RWPE2 (cell line): Measurements from ENCODE around the gene PTX4.

Source experiments
- ATAC-seq: fragments of 200-7000 bp; cut with Tn5 transposase; 3 replicates; pipeline ENCODE4 v1.9.1; 2021; ENCODE audit warnings: low read depth
- DNase-seq: peaks from one replicate; pipeline ENCODE4 v3.0.0-alpha.2; 2020; ENCODE audit warnings: low spot score
- H3K27ac ChIP-seq: fragments of 450-650 bp; 2 replicates; pipeline ENCODE4 v1.5.1; 2017; ENCODE audit warnings: mild to moderate bottlenecking; ENCODE audit not compliant: poor library complexity, severe bottlenecking
- H3K27me3 ChIP-seq: fragments of 250-450 bp; sonication (Bioruptor Pico); 2 replicates; pipeline ENCODE4 v1.5.1; 2021; ENCODE audit warnings: mild to moderate bottlenecking, moderate library complexity; ENCODE audit not compliant: insufficient read depth, poor library complexity, severe bottlenecking
- H3K36me3 ChIP-seq: fragments of 250-450 bp; sonication (Bioruptor Pico); 2 replicates; pipeline ENCODE4 v1.5.1; 2020; ENCODE audit warnings: low read depth, mild to moderate bottlenecking, moderate library complexity
- H3K4me1 ChIP-seq: fragments of 250-450 bp; sonication (Bioruptor Pico); 2 replicates; pipeline ENCODE4 v1.5.1; 2021; ENCODE audit warnings: mild to moderate bottlenecking, moderate library complexity; ENCODE audit not compliant: insufficient read depth, poor library complexity, severe bottlenecking
- H3K4me3 ChIP-seq: fragments of 250-450 bp; sonication (Bioruptor Pico); 2 replicates; pipeline ENCODE4 v1.5.1; 2021; ENCODE audit warnings: mild to moderate bottlenecking, moderate library complexity; ENCODE audit not compliant: severe bottlenecking
- H3K9me3 ChIP-seq: fragments of 250-450 bp; sonication (Bioruptor Pico); 2 replicates; pipeline ENCODE4 v1.5.1; 2021; ENCODE audit warnings: mild to moderate bottlenecking, moderate library complexity; ENCODE audit not compliant: severe bottlenecking
- CTCF ChIP-seq: fragments of 450-650 bp; IDR thresholded peaks from one replicate; pipeline ENCODE4 v1.5.1; 2017; ENCODE audit warnings: mild to moderate bottlenecking, moderate library complexity; ENCODE audit not compliant: poor library complexity, severe bottlenecking

PTX4 gene, protein sequence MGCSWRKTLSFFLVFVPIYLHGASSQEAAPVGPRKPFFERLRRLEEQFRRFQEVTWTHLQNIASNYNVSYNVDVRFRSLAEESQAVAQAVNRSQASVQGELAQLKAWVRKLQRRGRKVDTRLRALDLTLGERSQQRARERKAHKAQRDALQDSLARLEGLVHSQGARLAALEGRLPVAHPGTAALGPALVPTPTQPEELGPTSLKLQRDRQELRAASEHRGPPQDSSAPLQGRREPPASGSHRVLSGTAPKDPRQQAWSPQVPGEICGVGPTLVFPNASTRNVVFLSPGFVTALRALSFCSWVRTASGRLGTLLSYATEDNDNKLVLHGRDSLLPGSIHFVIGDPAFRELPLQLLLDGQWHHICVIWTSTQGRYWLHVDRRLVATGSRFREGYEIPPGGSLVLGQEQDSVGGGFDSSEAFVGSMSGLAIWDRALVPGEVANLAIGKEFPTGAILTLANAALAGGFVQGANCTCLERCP

DNA sequence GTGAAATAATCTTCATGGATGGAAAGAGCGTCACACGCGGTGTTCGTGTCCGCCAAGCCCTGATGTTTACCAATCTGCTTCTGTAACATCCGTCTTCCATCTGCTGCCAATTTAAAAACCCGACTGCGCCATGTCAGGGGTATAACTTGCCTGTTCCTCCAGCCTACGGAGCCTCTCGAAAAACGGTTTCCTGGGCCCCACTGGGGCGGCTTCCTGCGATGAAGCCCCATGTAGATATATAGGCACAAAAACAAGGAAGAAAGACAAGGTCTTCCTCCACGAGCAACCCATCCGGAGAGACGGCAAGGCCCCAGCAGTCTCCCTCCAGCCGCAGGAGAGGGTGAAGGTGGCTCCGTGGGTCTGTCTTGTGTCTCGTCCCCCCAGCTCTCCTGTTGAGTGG, at the start of gene PTX4:
Gene PTX4, minus strand, starts transcription at position 326 of the 400 bp plus-strand sequence. Its CDS starts 35 bp downstream, at position 291.
- Histone ChIP-seq H3K4me1 (peaks cover 5% of the 10 kb centered on the region), H3K36me3 (no peaks in the 10 kb centered on the region), H3K27ac (no peak within 1 kb of the TSS), H3K9me3 (no peaks in the 10 kb centered on the region), H3K27me3 (no peaks in the 10 kb centered on the region), H3K4me3 (no peak within 1 kb of the TSS)
- DNase-seq (no peak), ATAC-seq (no peak)
- TF ChIP-seq CTCF = no peak

GRCh38 chr16:1537763-1538289, 49.1 kb upstream of the PTX4 start:
- Histone ChIP-seq H3K9me3 (no peaks in the 10 kb centered on the region), H3K4me1 (peaks cover under 1% of the 10 kb centered on the region), H3K4me3 (no peak overlapping the region), H3K27ac (no peak overlapping the region), H3K27me3 (no peaks in the 10 kb centered on the region), H3K36me3 (no peaks in the 10 kb centered on the region)
- TF ChIP-seq CTCF = no peak
- DNase-seq (peak; percentile 55), ATAC-seq (no peak)

DNA sequence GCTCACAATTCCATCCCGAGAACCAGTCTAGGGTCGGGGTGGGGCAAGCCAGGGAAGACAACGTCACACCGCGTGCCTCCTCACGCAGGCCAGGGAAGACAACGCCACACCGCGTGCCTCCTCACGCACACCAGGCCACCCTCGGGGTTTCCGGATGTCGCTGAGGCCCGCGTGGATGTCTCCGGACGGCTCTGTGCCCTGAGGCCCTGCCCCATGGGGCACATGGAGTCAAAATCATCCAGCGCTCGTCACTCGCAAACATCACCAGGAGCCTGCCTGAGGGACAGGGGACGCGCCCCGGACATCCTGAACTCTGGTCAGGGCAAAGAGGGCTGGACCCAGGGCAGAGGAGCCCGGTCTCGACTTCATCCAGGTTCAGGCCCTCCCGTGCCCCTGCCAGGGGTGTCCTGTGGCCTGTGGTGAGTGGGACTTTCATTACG, 48.4 kb upstream of the PTX4 start:
- DNase-seq (peak; percentile 65), ATAC-seq (no peak)
- H3K9me3 ChIP-seq = no peaks in the 10 kb centered on the region
- H3K27ac ChIP-seq = no peak overlapping the region
- H3K4me1 ChIP-seq = no peaks in the 10 kb centered on the region
- no peaks in the 10 kb centered on the region for H3K36me3 ChIP-seq
- H3K4me3 ChIP-seq = no peak overlapping the region
- no peaks in the 10 kb centered on the region for H3K27me3 ChIP-seq
- no peak for TF ChIP-seq CTCF

- Histone ChIP-seq H3K9me3 (no peaks in the 10 kb centered on the region), H3K4me3 (no peak overlapping the region), H3K27me3 (no peaks in the 10 kb centered on the region), H3K36me3 (no peaks in the 10 kb centered on the region), H3K4me1 (no peaks in the 10 kb centered on the region), H3K27ac (no peak overlapping the region)
- TF ChIP-seq CTCF = no peak
- DNase-seq = peak; percentile 53
- ATAC-seq = no peak
These were observed 47.9 kb upstream of the PTX4 start for GRCh38 chr16:1536601-1537000.
